Measurements from ENCODE around the gene SPIRE2. TPM values are rescaled to one million over a fixed set of nuclear protein-coding genes. Genes with fewer than 3 reads are reported as not detected.
A peak's percentile ranks its signal among the peaks of the same experiment; 100 is the strongest.

The SPIRE2 gene
- total and polyA plus RNA-seq, 2 of the 13 experiments (the other 11 are each of a cell fraction or from before 2014, with no cell fraction given), result 13.3 to 37.5 TPM

- TF ChIP-seq, protein P1, sequence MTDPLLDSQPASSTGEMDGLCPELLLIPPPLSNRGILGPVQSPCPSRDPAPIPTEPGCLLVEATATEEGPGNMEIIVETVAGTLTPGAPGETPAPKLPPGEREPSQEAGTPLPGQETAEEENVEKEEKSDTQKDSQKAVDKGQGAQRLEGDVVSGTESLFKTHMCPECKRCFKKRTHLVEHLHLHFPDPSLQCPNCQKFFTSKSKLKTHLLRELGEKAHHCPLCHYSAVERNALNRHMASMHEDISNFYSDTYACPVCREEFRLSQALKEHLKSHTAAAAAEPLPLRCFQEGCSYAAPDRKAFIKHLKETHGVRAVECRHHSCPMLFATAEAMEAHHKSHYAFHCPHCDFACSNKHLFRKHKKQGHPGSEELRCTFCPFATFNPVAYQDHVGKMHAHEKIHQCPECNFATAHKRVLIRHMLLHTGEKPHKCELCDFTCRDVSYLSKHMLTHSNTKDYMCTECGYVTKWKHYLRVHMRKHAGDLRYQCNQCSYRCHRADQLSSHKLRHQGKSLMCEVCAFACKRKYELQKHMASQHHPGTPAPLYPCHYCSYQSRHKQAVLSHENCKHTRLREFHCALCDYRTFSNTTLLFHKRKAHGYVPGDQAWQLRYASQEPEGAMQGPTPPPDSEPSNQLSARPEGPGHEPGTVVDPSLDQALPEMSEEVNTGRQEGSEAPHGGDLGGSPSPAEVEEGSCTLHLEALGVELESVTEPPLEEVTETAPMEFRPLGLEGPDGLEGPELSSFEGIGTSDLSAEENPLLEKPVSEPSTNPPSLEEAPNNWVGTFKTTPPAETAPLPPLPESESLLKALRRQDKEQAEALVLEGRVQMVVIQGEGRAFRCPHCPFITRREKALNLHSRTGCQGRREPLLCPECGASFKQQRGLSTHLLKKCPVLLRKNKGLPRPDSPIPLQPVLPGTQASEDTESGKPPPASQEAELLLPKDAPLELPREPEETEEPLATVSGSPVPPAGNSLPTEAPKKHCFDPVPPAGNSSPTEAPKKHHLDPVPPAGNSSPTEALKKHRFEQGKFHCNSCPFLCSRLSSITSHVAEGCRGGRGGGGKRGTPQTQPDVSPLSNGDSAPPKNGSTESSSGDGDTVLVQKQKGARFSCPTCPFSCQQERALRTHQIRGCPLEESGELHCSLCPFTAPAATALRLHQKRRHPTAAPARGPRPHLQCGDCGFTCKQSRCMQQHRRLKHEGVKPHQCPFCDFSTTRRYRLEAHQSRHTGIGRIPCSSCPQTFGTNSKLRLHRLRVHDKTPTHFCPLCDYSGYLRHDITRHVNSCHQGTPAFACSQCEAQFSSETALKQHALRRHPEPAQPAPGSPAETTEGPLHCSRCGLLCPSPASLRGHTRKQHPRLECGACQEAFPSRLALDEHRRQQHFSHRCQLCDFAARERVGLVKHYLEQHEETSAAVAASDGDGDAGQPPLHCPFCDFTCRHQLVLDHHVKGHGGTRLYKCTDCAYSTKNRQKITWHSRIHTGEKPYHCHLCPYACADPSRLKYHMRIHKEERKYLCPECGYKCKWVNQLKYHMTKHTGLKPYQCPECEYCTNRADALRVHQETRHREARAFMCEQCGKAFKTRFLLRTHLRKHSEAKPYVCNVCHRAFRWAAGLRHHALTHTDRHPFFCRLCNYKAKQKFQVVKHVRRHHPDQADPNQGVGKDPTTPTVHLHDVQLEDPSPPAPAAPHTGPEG (CRISPR knock-in tag; IDR thresholded peaks at IDR 0.05), result no peak
- peak; percentile 76; the same call in 1 of the 2 replicates for TF ChIP-seq ZNF292 (CRISPR knock-in tag; IDR thresholded peaks at IDR 0.05; ENCODE audit: borderline replicate concordance, low read depth)
- 0 out of 2 replicates have a peak, but pooled peaks have one; percentile 4 for TF ChIP-seq ZBTB3 (CRISPR knock-in tag; IDR thresholded peaks at IDR 0.05; ENCODE audit: borderline replicate concordance, low read depth)
- TF ChIP-seq, protein P2, sequence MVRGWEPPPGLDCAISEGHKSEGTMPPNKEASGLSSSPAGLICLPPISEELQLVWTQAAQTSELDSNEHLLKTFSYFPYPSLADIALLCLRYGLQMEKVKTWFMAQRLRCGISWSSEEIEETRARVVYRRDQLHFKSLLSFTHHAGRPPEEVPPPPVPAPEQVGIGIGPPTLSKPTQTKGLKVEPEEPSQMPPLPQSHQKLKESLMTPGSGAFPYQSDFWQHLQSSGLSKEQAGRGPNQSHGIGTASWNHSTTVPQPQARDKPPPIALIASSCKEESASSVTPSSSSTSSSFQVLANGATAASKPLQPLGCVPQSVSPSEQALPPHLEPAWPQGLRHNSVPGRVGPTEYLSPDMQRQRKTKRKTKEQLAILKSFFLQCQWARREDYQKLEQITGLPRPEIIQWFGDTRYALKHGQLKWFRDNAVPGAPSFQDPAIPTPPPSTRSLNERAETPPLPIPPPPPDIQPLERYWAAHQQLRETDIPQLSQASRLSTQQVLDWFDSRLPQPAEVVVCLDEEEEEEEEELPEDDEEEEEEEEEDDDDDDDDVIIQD (CRISPR knock-in tag; IDR thresholded peaks at IDR 0.05; ENCODE audit: low read depth), result no peak
- TF ChIP-seq ZNF768 (CRISPR knock-in tag; IDR thresholded peaks at IDR 0.05), result peak; percentile 90
- no peak for TF ChIP-seq ZBTB49 (CRISPR knock-in tag; IDR thresholded peaks at IDR 0.05; ENCODE audit: borderline replicate concordance)
- TF ChIP-seq ESRRA (CRISPR knock-in tag; IDR thresholded peaks at IDR 0.05; ENCODE audit: low read depth), result peak; percentile 29; the same call in 1 of the 2 replicates
- TF ChIP-seq ZNF772 (CRISPR knock-in tag; IDR thresholded peaks at IDR 0.05), result peak; percentile 83; the same call in 1 of the 2 replicates
- TF ChIP-seq CBFB (CRISPR knock-in tag; IDR thresholded peaks at IDR 0.05), result peak; percentile 9; the same call in 1 of the 2 replicates
- TF ChIP-seq, protein P3, sequence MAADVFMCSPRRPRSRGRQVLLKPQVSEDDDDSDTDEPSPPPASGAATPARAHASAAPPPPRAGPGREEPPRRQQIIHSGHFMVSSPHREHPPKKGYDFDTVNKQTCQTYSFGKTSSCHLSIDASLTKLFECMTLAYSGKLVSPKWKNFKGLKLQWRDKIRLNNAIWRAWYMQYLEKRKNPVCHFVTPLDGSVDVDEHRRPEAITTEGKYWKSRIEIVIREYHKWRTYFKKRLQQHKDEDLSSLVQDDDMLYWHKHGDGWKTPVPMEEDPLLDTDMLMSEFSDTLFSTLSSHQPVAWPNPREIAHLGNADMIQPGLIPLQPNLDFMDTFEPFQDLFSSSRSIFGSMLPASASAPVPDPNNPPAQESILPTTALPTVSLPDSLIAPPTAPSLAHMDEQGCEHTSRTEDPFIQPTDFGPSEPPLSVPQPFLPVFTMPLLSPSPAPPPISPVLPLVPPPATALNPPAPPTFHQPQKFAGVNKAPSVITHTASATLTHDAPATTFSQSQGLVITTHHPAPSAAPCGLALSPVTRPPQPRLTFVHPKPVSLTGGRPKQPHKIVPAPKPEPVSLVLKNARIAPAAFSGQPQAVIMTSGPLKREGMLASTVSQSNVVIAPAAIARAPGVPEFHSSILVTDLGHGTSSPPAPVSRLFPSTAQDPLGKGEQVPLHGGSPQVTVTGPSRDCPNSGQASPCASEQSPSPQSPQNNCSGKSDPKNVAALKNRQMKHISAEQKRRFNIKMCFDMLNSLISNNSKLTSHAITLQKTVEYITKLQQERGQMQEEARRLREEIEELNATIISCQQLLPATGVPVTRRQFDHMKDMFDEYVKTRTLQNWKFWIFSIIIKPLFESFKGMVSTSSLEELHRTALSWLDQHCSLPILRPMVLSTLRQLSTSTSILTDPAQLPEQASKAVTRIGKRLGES (CRISPR knock-in tag; IDR thresholded peaks at IDR 0.05; ENCODE audit: borderline replicate concordance), result no peak
- peak; percentile 37; the same call in 1 of the 2 replicates for TF ChIP-seq GATAD1 (CRISPR knock-in tag; IDR thresholded peaks at IDR 0.05)
- TF ChIP-seq, protein P4, sequence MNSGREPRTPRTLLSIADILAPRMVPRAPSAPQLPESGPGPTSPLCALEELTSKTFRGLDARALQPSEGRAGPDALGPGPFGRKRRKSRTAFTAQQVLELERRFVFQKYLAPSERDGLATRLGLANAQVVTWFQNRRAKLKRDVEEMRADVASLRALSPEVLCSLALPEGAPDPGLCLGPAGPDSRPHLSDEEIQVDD (CRISPR knock-in tag; IDR thresholded peaks at IDR 0.05; ENCODE audit: borderline replicate concordance), result no peak
- peak; percentile 86; the same call in 1 of the 2 replicates for TF ChIP-seq NFKB2 (CRISPR knock-in tag; IDR thresholded peaks at IDR 0.05; ENCODE audit: borderline replicate concordance)
Measured at GRCh38 chr16:89829630-89830437, 1.6 kb downstream of the SPIRE2 start (continued).

Measured in HepG2 (cell line).